GM23248 (cell line): Measurements from ENCODE around the gene RAB8A. TPM values are rescaled to one million over a fixed set of nuclear protein-coding genes. Genes with fewer than 3 reads are reported as not detected.

ENCODE experiments used
- DNase-seq: peaks from one replicate; pipeline ENCODE4 v3.0.0-alpha.2; 2015
- H2AFZ ChIP-seq: fragments of 200-600 bp; sonication (generic); 2 replicates; pipeline ENCODE4 v1.6.1; 2016; ENCODE audit warnings: antibody characterized with exemption
- H3F3A ChIP-seq: fragments of 200-600 bp; sonication (generic); 2 replicates; pipeline ENCODE4 v1.6.1; 2016; ENCODE audit warnings: mild to moderate bottlenecking, antibody characterized with exemption, mixed run types; ENCODE audit not compliant: insufficient read depth
- H3K27ac ChIP-seq: fragments of 200-600 bp; sonication (generic); 2 replicates; pipeline ENCODE4 v1.5.1; 2016; ENCODE audit warnings: mild to moderate bottlenecking
- H3K27me3 ChIP-seq: fragments of 200-600 bp; sonication (generic); replicated peaks from 2 replicates; pipeline ENCODE4 v1.6.1; 2016; ENCODE audit warnings: mild to moderate bottlenecking; ENCODE audit not compliant: insufficient read depth
- H3K36me3 ChIP-seq: fragments of 200-600 bp; sonication (generic); 2 replicates; pipeline ENCODE4 v1.6.1; 2016; ENCODE audit warnings: low read depth, mild to moderate bottlenecking
- H3K4me1 ChIP-seq: fragments of 200-600 bp; sonication (generic); 2 replicates; pipeline ENCODE4 v1.6.1; 2016; ENCODE audit warnings: mild to moderate bottlenecking; ENCODE audit not compliant: insufficient read depth
- H3K4me2 ChIP-seq: fragments of 200-600 bp; sonication (generic); one replicate; pipeline ENCODE4 v1.6.1; 2016; ENCODE audit warnings: mild to moderate bottlenecking; ENCODE audit not compliant: unreplicated experiment
- H3K4me3 ChIP-seq: fragments of 200-600 bp; sonication (generic); 2 replicates; pipeline ENCODE4 v1.5.1; 2016; ENCODE audit warnings: mild to moderate bottlenecking
- H3K79me2 ChIP-seq: fragments of 200-600 bp; sonication (generic); 2 replicates; pipeline ENCODE4 v1.6.1; 2016; ENCODE audit warnings: mild to moderate bottlenecking; ENCODE audit not compliant: insufficient read depth
- H3K9ac ChIP-seq: fragments of 200-600 bp; sonication (generic); 2 replicates; pipeline ENCODE4 v1.6.1; 2016; ENCODE audit warnings: mild to moderate bottlenecking
- H3K9me2 ChIP-seq: fragments of 200-600 bp; sonication (generic); 2 replicates; pipeline ENCODE4 v1.6.1; 2016; ENCODE audit warnings: mixed run types, mild to moderate bottlenecking, moderate library complexity; ENCODE audit not compliant: insufficient read depth
- H3K9me3 ChIP-seq: fragments of 200-600 bp; sonication (generic); one replicate; pipeline ENCODE4 v1.6.1; 2017; ENCODE audit warnings: low read depth
- H4K20me1 ChIP-seq: fragments of 200-600 bp; sonication (generic); 2 replicates; pipeline ENCODE4 v1.6.0; 2016; ENCODE audit not compliant: insufficient read depth
- EZH2 ChIP-seq: fragments of 200-600 bp; sonication (generic); IDR thresholded peaks from 2 replicates; pipeline ENCODE4 v1.6.1; 2018; ENCODE audit warnings: antibody characterized with exemption, mild to moderate bottlenecking; ENCODE audit not compliant: insufficient read depth, poor library complexity, severe bottlenecking
- EZH2phosphoT487 ChIP-seq: fragments of 200-600 bp; sonication (generic); IDR thresholded peaks from 2 replicates; pipeline ENCODE4 v1.6.1; 2018; ENCODE audit warnings: antibody characterized with exemption, moderate library complexity, mild to moderate bottlenecking, low read depth; ENCODE audit not compliant: insufficient read depth
- WGBS, 2 experiments: methylation state at CpG; one replicate each; pipeline ENCODE4 v1.1.6; 2015 to 2017; ENCODE audit warnings: low lambda C conversion rate in 2 of 2, low coverage in 1 of 2; ENCODE audit errors: missing lambda C conversion rate in 2 of 2; 5-methylcytosine and 5-hydroxymethylcytosine counted together
- in situ Hi-C: fragments of 300-500 bp; cut with MboI; formaldehyde crosslinking; loops from 2 replicates; pipeline ENCODE4 v1.15.0; 2020
- polyA plus RNA-seq: library from polyadenylated mRNA; unstranded; fragments of >200 nt; fragmentation: Nextera tagmentation; extraction: Ambion mirVana; gene quantifications from 2 replicates; pipeline ENCODE4 v1.2.1, GENCODE V29; 2016
- total RNA-seq: library from RNA; depleted of rRNA; stranded (reverse); fragments of >200 nt; shearing (Covaris generic); gene quantifications from 2 replicates; pipeline ENCODE4 v1.2.3, GENCODE V29; 2014

Gene RAB8A
- total and polyA plus RNA-seq, 2 experiments from 2014 or later = 42.6 to 112 TPM

DNA sequence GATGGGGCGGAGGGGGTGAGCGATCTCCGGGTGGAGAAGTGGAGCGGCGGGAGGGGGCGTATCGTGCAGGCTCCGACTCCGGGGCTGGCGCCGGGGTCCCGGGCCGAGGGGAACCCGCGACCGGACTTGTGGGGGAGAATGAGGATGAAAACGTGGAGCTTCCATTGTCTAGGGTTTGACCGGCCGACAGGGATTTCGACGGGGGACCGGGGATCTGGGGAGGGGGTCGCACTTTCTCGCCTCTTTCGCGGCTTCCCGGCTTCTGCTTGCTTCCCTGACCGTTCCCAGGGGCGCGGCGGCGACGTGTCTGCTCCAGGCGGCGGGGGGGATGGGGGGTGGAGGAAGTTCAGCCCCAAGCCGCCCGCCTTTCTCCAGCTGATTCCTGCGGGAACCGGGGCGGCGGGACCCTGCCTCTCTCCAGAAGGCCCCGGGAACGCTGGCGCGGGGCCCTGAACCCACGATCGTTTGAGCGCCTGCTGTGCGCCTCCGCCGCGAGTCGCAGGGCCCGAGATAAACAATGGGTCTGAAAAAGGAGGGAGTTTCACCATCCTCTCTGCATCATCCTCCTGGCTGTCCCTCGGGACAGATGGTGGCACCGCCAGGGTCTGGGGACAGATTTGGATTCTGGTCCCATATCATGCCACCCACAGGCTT, 34.6 kb upstream of the RAB8A start:
- Histone ChIP-seq H3K36me3 (peaks cover 31% of the 10 kb centered on the region), H3F3A (peaks cover 74% of the 10 kb centered on the region), H3K27ac (peak overlapping the region; percentile 99), H3K4me3 (peak overlapping the region; percentile 97), H3K27me3 (no peaks in the 10 kb centered on the region), H3K79me2 (peaks cover 77% of the 10 kb centered on the region), H3K4me1 (peaks cover 26% of the 10 kb centered on the region), H3K4me2 (peak overlapping the region; percentile 98), H3K9me2 (no peaks in the 10 kb centered on the region), H4K20me1 (no peaks in the 10 kb centered on the region; the same call in 1 of the 2 replicates), H2AFZ (no peak overlapping the region), H3K9me3 (no peaks in the 10 kb centered on the region), H3K9ac (peak overlapping the region; percentile 100)
- TF ChIP-seq EZH2 (no peak), EZH2phosphoT487 (no peak)
- in situ Hi-C loops = no loop called here
- 2 to 3% methylated on average over 37 to 56 of the region's 56 CpGs for WGBS, 2 experiments
- peak; percentile 71 for DNase-seq

DNA sequence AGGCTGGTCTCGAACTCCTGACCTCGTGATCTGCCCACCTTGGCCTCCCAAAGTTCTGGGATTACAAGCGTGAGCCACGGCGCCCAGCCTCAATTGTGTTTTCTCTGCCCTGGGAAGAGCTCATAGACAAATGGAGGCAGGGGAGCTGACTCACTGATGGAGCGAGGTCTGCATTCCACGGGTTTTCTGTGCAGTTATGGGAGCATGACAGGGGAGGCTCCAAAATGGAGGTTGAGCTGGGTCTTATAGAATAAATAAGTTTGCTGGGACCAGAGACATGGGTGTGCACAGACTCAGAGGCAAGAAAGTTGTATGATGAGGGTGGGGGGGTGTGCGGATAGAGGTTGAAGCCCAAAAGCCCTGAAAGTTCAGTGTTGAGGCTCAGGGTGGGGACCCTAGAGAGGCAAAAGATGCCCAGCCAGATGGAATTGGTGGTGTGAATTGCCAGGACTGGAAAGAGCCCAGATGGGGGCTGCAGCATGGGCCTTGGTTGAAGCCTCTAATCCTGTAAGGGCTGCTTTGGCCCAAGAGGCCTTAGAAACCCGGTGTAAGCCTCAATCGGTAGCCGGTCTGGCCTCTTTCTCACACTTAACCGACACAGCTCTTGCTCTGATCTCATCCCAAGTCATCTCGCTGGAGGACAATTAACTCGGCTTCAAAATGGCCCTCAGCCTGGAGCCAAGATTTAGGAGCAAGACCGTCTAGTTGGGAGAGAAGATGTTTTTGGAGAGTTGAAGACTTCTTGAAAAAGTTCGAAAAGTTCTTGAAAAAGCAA, 33.5 kb upstream of the RAB8A start:
- Histone ChIP-seq H3K9ac (peak overlapping the region; percentile 100), H3K9me3 (no peaks in the 10 kb centered on the region), H3K27ac (peak overlapping the region; percentile 99), H3K9me2 (no peaks in the 10 kb centered on the region), H3K27me3 (no peaks in the 10 kb centered on the region), H3K79me2 (peaks cover 84% of the 10 kb centered on the region), H3F3A (peaks cover 80% of the 10 kb centered on the region), H4K20me1 (no peaks in the 10 kb centered on the region; the same call in 1 of the 2 replicates), H3K36me3 (peaks cover 40% of the 10 kb centered on the region), H2AFZ (no peak overlapping the region), H3K4me1 (peaks cover 26% of the 10 kb centered on the region), H3K4me3 (peak overlapping the region; percentile 97), H3K4me2 (peak overlapping the region; percentile 98)
- in situ Hi-C loops = no loop called here
- peak; percentile 88 for DNase-seq
- TF ChIP-seq EZH2 (no peak), EZH2phosphoT487 (no peak)
- 0 to 2% methylated on average over 16 of the region's 16 CpGs for WGBS, 2 experiments

GRCh38 chr19:16078759-16079707, 32.7 kb upstream of the RAB8A start:
- peak overlapping the region; percentile 98 for H3K4me2 ChIP-seq
- H3K36me3 ChIP-seq = peaks cover 49% of the 10 kb centered on the region
- peak; percentile 97 for DNase-seq
- peak overlapping the region; percentile 100 for H3K9ac ChIP-seq
- H3F3A ChIP-seq = peaks cover 81% of the 10 kb centered on the region
- H4K20me1 ChIP-seq = no peaks in the 10 kb centered on the region; the same call in 1 of the 2 replicates
- no peaks in the 10 kb centered on the region for H3K27me3 ChIP-seq
- H2AFZ ChIP-seq = no peak overlapping the region
- 1% methylated on average over 17 of the region's 17 CpGs for WGBS, 2 experiments
- H3K4me1 ChIP-seq = peaks cover 26% of the 10 kb centered on the region
- in situ Hi-C loops = no loop called here
- no peaks in the 10 kb centered on the region for H3K9me3 ChIP-seq
- H3K9me2 ChIP-seq = no peaks in the 10 kb centered on the region
- H3K4me3 ChIP-seq = peak overlapping the region; percentile 97
- no peak for TF ChIP-seq EZH2
- 0 out of 2 replicates have a peak, but pooled peaks have one; percentile 49 for TF ChIP-seq EZH2phosphoT487
- peaks cover 90% of the 10 kb centered on the region for H3K79me2 ChIP-seq
- H3K27ac ChIP-seq = peak overlapping the region; percentile 99
